Right lobe of liver (tissue), 4 donors: ENCODE data around the gene POLR1D.

Source experiments
- POLR2A ChIP-seq: fragments of 450-650 bp; IDR thresholded peaks from one replicate; pipeline ENCODE4 v1.6.1; 2017; ENCODE audit warnings: antibody characterized with exemption, mild to moderate bottlenecking
- TF ChIP-seq, protein P1 (sequence below), 4 donors: fragments of 200-600 bp in 3 of 4; fragments of 450-650 bp in 1 of 4; IDR thresholded peaks; one replicate each; pipeline versions ENCODE4 v1.5.1 to v1.8.0; 2016 to 2022; ENCODE audit warnings: antibody characterized with exemption in 4 of 4, mild to moderate bottlenecking in 2 of 4
- donor health status: DM: no; HTN: no; CAD: no.
- donor health status: DM: no; HTN: no; CAD: no.
- donor health status: DM: no; HTN: yes; CAD: no.

- TF ChIP-seq POLR2A, result no peak
- TF ChIP-seq, protein P1, sequence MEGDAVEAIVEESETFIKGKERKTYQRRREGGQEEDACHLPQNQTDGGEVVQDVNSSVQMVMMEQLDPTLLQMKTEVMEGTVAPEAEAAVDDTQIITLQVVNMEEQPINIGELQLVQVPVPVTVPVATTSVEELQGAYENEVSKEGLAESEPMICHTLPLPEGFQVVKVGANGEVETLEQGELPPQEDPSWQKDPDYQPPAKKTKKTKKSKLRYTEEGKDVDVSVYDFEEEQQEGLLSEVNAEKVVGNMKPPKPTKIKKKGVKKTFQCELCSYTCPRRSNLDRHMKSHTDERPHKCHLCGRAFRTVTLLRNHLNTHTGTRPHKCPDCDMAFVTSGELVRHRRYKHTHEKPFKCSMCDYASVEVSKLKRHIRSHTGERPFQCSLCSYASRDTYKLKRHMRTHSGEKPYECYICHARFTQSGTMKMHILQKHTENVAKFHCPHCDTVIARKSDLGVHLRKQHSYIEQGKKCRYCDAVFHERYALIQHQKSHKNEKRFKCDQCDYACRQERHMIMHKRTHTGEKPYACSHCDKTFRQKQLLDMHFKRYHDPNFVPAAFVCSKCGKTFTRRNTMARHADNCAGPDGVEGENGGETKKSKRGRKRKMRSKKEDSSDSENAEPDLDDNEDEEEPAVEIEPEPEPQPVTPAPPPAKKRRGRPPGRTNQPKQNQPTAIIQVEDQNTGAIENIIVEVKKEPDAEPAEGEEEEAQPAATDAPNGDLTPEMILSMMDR (IDR thresholded peaks at IDR 0.05), result no peak
Observed at GRCh38 chr13:27622102-27622820, 569 bp downstream of the POLR1D start.
